AG04450 (cell line): ENCODE data around the gene SLCO3A1. TPM values are rescaled to one million over a fixed set of nuclear protein-coding genes. Genes with fewer than 3 reads are reported as not detected.

Experiments
- CTCF ChIA-PET: fragments of 300-600, 350-600 bp; formaldehyde crosslinking; extraction: SDS; loops from one replicate; lab custom pipeline; 2022; ENCODE audit warnings: antibody characterized with exemption, inconsistent platforms; lab: Charles Lee
- POLR2A ChIA-PET: fragments of 350-600 bp; formaldehyde crosslinking; extraction: SDS; loops from one replicate; lab custom pipeline; 2021; ENCODE audit warnings: antibody characterized with exemption, inconsistent platforms; lab: Yijun Ruan, JAX
- DNase-seq: peaks from one replicate; pipeline ENCODE4 v3.0.0-alpha.2; 2011; ENCODE audit warnings: low read depth, low spot score
- H3K27ac ChIP-seq: one replicate; pipeline ENCODE4 v1.5.1; 2012; ENCODE audit warnings: low read depth, low read length, control low read depth
- H3K27me3 ChIP-seq: one replicate; pipeline ENCODE4 v1.6.0; 2012; ENCODE audit warnings: low read length; ENCODE audit not compliant: control insufficient read depth, insufficient read depth
- H3K4me3 ChIP-seq: 2 replicates; pipeline ENCODE4 v1.5.1; 2011; ENCODE audit warnings: mild to moderate bottlenecking, low read depth, low read length, control low read depth
- H3K9me3 ChIP-seq: 2 replicates; pipeline ENCODE4 v1.5.1; 2012; ENCODE audit warnings: low read length; ENCODE audit not compliant: control insufficient read depth, insufficient read depth
- CTCF ChIP-seq: IDR thresholded peaks from 2 replicates; pipeline ENCODE4 v1.5.1; 2011; ENCODE audit warnings: low read depth, low read length, control low read depth, inconsistent platforms
- polyA plus RNA-seq: library from polyadenylated mRNA; depleted of rRNA; stranded (reverse); fragments of >200 nt; gene quantifications from 2 replicates; pipeline ENCODE4 v1.2.3, GENCODE V29; 2011

SLCO3A1 gene
- polyA plus RNA-seq, 1 experiment: 7.6 TPM

- DNase-seq: no peak
- ChIA-PET CTCF (no interaction called here), POLR2A (no interaction called here)
- Histone ChIP-seq H3K4me3 (no peak overlapping the region), H3K27ac (no peak overlapping the region), H3K9me3 (no peaks in the 10 kb centered on the region; the same call in 1 of the 2 replicates), H3K27me3 (no peaks in the 10 kb centered on the region)
- TF ChIP-seq CTCF: no peak
These were observed 112.7 kb downstream of the SLCO3A1 start for GRCh38 chr15:91966194-91966552.

- TF ChIP-seq CTCF: no peak
- no peaks in the 10 kb centered on the region for H3K27me3 ChIP-seq
- H3K27ac ChIP-seq: no peak overlapping the region
- DNase-seq: no peak
- POLR2A ChIA-PET: no interaction called here
- no peaks in the 10 kb centered on the region; the same call in 1 of the 2 replicates for H3K9me3 ChIP-seq
- no peak overlapping the region for H3K4me3 ChIP-seq
- CTCF ChIA-PET: interaction anchor here (0.9 kb wide), 1 partner anchor 115 kb away, joined by 3 read pairs; no protein-coding TSS in a partner anchor
These were observed 114.6 kb downstream of the SLCO3A1 start for GRCh38 chr15:91967935-91968606.

DNA sequence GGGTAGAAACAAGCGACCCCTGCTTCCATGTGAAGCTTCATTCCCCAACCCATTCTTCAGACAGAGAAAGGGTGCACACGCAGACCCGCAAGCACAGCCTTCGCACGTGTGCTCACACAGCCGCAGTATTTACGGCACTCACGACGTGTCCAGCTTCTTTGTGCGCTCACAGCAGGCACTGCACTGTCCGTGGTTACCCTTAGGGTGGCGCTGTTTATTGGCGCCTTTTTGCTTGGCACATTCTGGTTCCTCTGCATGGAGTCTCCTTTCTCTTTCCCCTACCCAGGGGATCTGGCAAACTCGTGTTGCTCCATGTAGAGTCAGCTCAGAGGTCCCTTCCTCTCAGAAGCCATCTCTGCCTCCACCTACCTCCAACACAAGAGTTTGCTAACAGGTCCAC is 115.1 kb downstream of the SLCO3A1 start:
- POLR2A ChIA-PET: interaction anchor here (0.7 kb wide), 1 partner anchor 114 kb away, joined by 3 read pairs; no protein-coding TSS in a partner anchor
- H3K4me3 ChIP-seq: no peak overlapping the region
- H3K9me3 ChIP-seq: no peaks in the 10 kb centered on the region; the same call in 1 of the 2 replicates
- CTCF ChIA-PET: interaction anchor here (0.9 kb wide), 1 partner anchor 116 kb away, joined by 3 read pairs; no protein-coding TSS in a partner anchor
- no peak for DNase-seq
- H3K27me3 ChIP-seq: no peaks in the 10 kb centered on the region
- TF ChIP-seq CTCF: no peak
- no peak overlapping the region for H3K27ac ChIP-seq

DNA sequence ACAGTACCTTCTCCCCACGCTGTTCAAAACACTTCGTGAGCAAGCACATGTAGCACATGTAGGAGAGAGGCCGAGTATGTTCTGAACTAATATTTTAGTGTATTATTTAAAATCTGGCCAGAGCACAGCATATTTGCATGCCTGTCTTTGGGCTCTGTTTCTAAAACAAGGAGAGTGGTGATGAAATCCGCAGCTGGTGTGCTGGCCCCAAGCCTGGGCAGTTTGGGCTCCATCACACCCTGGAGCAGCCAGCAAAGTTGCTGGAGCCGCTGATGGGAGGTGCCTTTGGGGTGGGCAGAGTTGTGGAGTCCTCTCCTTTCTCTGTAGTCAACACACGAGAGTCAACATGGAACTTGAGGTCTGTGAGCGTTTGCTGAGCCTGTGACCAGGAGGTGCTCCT is 116.6 kb downstream of the SLCO3A1 start:
- H3K27me3 ChIP-seq: no peaks in the 10 kb centered on the region
- POLR2A ChIA-PET: no interaction called here
- TF ChIP-seq CTCF: no peak
- H3K27ac ChIP-seq: no peak overlapping the region
- DNase-seq: peak; percentile 39
- H3K4me3 ChIP-seq: no peak overlapping the region
- H3K9me3 ChIP-seq: no peaks in the 10 kb centered on the region
- CTCF ChIA-PET: no interaction called here

- ChIA-PET POLR2A (no interaction called here), CTCF (no interaction called here)
- H3K27ac ChIP-seq: no peak overlapping the region
- TF ChIP-seq CTCF: no peak
- DNase-seq: no peak
- no peaks in the 10 kb centered on the region for H3K9me3 ChIP-seq
- no peak overlapping the region for H3K4me3 ChIP-seq
- no peaks in the 10 kb centered on the region for H3K27me3 ChIP-seq
These were observed 120.0 kb downstream of the SLCO3A1 start for GRCh38 chr15:91973481-91973880.
